Measurements from ENCODE around the gene RPTOR. TPM values are rescaled to one million over a fixed set of nuclear protein-coding genes. Genes with fewer than 3 reads are reported as not detected.

The RPTOR gene
- total RNA-seq, 1 experiment from 2014 or later: 30.6 TPM

GRCh38 chr17:80779961-80780380, 235.3 kb downstream of the RPTOR start:
- DNase-seq: no peak
- no peaks in the 10 kb centered on the region for H3K9me3 ChIP-seq
- H3K4me3 ChIP-seq: no peak overlapping the region
- H3K27me3 ChIP-seq: no peaks in the 10 kb centered on the region
- H3K36me3 ChIP-seq: peaks cover 18% of the 10 kb centered on the region

GRCh38 chr17:80780381-80781198, 236.0 kb downstream of the RPTOR start:
- Histone ChIP-seq H3K4me3 (no peak overlapping the region), H3K9me3 (no peaks in the 10 kb centered on the region), H3K36me3 (peaks cover 15% of the 10 kb centered on the region), H3K27me3 (no peaks in the 10 kb centered on the region)
- no peak for DNase-seq

- peaks cover 15% of the 10 kb centered on the region for H3K36me3 ChIP-seq
- H3K9me3 ChIP-seq: no peaks in the 10 kb centered on the region
- DNase-seq: no peak
- no peak overlapping the region for H3K4me3 ChIP-seq
- H3K27me3 ChIP-seq: no peaks in the 10 kb centered on the region
These were observed 236.6 kb downstream of the RPTOR start for GRCh38 chr17:80781211-80781610.

- no peaks in the 10 kb centered on the region for H3K9me3 ChIP-seq
- peaks cover 11% of the 10 kb centered on the region for H3K36me3 ChIP-seq
- H3K4me3 ChIP-seq: no peak overlapping the region
- DNase-seq: no peak
- H3K27me3 ChIP-seq: no peaks in the 10 kb centered on the region
These were observed 237.2 kb downstream of the RPTOR start for GRCh38 chr17:80781807-80782277.

GRCh38 chr17:80782536-80783427, 238.1 kb downstream of the RPTOR start:
- Histone ChIP-seq H3K27me3 (no peaks in the 10 kb centered on the region), H3K4me3 (no peak overlapping the region), H3K9me3 (0 out of 2 replicates have a peak, but pooled peaks cover 3% of the 10 kb centered on the region), H3K36me3 (peaks cover 7% of the 10 kb centered on the region)
- no peak for DNase-seq

DNA sequence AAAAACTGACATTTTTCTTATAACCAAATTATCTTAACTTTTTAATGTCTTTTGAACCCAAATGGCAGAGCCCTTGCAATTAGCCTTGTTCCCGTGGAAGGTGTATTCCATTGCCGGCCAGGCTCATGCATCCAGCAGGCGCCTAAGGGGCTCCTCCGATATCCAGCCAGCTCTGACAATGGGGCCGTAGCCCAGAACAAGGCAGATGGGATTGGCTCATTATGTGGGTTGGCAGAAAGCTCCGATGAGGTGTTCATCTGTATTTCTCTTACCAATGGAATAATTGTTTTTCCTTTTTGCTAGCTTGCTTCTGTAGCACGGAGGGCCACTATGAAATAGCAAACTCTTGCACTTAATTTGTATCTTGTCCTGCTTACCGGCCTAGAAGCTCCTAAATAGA, 238.8 kb downstream of the RPTOR start:
- Histone ChIP-seq H3K27me3 (no peaks in the 10 kb centered on the region), H3K4me3 (no peak overlapping the region), H3K36me3 (peaks cover 3% of the 10 kb centered on the region; the same call in 1 of the 2 replicates), H3K9me3 (0 out of 2 replicates have a peak, but pooled peaks cover 5% of the 10 kb centered on the region)
- DNase-seq: peak; percentile 53

- Histone ChIP-seq H3K36me3 (peaks cover 3% of the 10 kb centered on the region; the same call in 1 of the 2 replicates), H3K9me3 (0 out of 2 replicates have a peak, but pooled peaks cover 5% of the 10 kb centered on the region), H3K27me3 (no peaks in the 10 kb centered on the region), H3K4me3 (no peak overlapping the region)
- no peak for DNase-seq
These were observed 239.3 kb downstream of the RPTOR start for GRCh38 chr17:80783971-80784370.

DNA sequence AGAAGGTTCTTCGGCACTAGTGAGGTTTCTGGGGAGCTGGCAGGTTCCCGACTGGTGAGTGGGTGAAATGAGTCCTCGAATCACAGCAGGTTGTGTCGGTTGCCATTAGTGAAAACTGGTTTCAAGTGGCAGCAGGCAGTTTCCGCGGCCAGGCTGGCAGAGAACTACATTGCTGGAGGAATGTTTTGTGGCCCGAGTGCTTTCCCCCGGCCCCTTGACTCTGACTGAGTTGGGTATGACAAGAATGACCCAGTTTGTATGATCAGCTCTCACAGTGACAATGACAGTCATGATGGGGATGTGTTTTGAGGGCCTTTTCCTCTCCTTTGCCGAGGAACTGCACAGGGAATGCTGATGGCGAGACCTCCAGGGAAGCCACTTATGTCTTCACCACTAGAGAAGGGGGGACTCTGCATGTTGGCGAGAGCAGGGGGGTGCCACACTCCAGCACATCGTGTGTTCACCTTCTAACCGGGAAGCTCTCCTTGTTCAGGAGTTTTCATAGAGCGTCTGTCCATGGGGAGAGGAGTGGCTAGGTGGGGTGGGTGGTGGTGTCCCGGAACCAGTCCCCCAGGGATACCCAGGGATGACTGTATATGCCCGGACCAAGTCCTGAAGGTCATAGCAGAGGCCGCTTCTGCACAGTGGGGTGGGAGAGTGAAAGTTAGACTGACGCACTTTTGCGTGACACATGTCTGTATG, 241.0 kb downstream of the RPTOR start:
- Histone ChIP-seq H3K4me3 (no peak overlapping the region), H3K27me3 (no peaks in the 10 kb centered on the region), H3K36me3 (no peaks in the 10 kb centered on the region; the same call in 1 of the 2 replicates), H3K9me3 (0 out of 2 replicates have a peak, but pooled peaks cover 5% of the 10 kb centered on the region)
- DNase-seq: no peak

DNA sequence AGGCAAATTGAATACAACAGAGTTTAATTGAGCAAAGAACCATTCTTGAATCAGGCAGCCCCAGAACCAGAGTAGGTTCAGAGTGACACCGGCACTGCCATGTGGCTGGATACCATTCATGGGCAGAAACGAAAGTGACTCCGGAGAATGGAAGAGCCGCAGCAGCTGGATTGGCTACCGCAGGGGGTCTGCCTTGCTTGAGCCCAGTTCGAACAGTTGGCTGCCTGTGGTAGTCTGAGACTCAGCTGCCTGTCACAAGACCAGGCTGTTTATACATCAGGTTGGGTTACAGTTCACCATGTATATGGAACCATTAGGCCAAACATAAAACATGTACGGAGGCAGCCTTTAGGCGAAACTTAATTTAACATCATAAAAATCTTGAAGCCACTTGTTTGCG, 241.8 kb downstream of the RPTOR start:
- no peaks in the 10 kb centered on the region for H3K27me3 ChIP-seq
- DNase-seq: no peak
- no peak overlapping the region for H3K4me3 ChIP-seq
- H3K9me3 ChIP-seq: 0 out of 2 replicates have a peak, but pooled peaks cover 5% of the 10 kb centered on the region
- peaks cover 6% of the 10 kb centered on the region for H3K36me3 ChIP-seq

GRCh38 chr17:80786887-80787286, 242.2 kb downstream of the RPTOR start:
- Histone ChIP-seq H3K9me3 (0 out of 2 replicates have a peak, but pooled peaks cover 5% of the 10 kb centered on the region), H3K4me3 (no peak overlapping the region), H3K36me3 (peaks cover 9% of the 10 kb centered on the region), H3K27me3 (no peaks in the 10 kb centered on the region)
- DNase-seq: no peak

- Histone ChIP-seq H3K9me3 (0 out of 2 replicates have a peak, but pooled peaks cover 5% of the 10 kb centered on the region), H3K36me3 (peaks cover 12% of the 10 kb centered on the region), H3K27me3 (no peaks in the 10 kb centered on the region), H3K4me3 (no peak overlapping the region)
- no peak for DNase-seq
These were observed 243.2 kb downstream of the RPTOR start for GRCh38 chr17:80787881-80788280.

- H3K4me3 ChIP-seq: no peak overlapping the region
- no peaks in the 10 kb centered on the region for H3K27me3 ChIP-seq
- peak; percentile 95 for DNase-seq
- peaks cover 21% of the 10 kb centered on the region for H3K36me3 ChIP-seq
- H3K9me3 ChIP-seq: 0 out of 2 replicates have a peak, but pooled peaks cover 5% of the 10 kb centered on the region
These were observed 244.8 kb downstream of the RPTOR start for GRCh38 chr17:80789356-80789902.

DNA sequence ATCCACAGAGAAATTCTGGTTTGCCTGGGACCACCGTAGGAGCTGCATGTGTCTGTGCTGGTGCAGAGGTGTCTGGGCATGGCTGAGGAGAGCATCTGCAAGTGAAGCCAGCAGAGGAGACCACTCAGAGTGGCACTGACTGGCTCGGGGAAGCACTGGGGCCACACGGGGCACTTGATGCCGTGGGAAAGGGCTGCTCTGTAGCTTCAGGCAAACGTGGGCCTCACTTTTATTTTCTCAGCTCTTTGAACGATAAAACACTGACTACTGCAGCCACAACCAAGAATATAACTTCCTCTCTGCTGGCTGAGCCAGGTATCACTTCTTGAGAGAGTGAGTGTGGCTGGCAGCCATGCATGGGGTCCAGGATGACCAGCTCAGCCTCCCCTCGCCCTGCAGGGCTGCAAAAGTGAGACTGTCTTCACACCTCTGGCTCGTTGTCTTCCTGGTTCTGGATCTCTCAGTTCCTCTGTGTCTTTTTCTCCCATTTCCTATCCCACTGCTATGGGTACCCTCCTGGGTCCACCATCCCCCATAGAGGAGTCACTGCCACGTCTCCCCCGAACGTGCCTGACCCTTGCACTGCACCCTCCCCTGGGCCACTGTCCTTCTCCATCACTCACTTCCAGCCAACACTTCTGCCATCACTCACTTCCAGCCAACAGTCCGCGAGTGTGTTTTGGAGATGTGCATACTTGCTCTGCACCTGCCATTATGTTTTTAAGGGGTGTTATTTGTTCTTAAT, 245.6 kb downstream of the RPTOR start:
- peaks cover 23% of the 10 kb centered on the region for H3K36me3 ChIP-seq
- H3K4me3 ChIP-seq: no peak overlapping the region
- no peak for DNase-seq
- H3K27me3 ChIP-seq: no peaks in the 10 kb centered on the region
- 0 out of 2 replicates have a peak, but pooled peaks cover 5% of the 10 kb centered on the region for H3K9me3 ChIP-seq

DNA sequence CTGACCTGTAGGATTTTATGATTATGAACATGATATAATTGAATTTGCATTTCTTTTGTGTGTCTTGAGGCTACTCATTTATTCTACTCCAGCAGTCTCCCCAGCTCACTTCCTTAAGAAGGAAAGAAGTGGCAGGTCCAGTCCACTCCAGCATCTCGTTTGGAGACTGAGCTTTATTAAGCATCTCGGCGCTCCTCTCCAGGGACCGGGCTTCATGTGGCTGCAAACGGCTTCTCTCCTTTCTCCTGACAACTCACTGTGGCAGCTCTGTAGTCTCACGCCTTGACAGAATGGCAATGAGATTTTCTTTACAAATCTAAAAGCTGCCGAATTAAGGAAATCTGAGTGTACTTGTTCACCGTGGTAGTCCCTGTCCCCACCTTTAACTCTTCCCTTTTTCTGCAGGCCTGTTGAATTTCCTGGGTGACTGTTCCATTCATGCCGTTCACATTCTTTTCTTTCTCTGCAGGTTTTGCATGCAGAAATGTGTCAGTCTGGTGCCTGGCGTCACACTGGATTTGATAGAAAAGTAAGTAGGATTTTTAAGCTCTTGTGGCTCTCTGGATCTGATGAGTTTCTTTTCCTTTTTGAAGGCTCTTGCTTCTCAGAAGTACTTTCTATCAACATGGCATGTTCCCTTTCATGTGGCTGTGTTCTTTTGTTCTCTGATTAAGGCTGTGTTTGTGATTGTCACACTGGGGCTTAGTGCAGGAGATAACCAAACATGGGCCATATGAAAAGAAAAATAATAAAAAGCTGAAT, 246.5 kb downstream of the RPTOR start:
- Histone ChIP-seq H3K9me3 (0 out of 2 replicates have a peak, but pooled peaks cover 5% of the 10 kb centered on the region), H3K36me3 (peaks cover 23% of the 10 kb centered on the region), H3K27me3 (no peaks in the 10 kb centered on the region), H3K4me3 (no peak overlapping the region)
- no peak for DNase-seq

Data from MG63 (cell line).